HEK293 (cell line): ENCODE data around the gene LMTK2.

ENCODE experiments used
- CTCF ChIA-PET: fragments of 350-600 bp; formaldehyde crosslinking; extraction: SDS; loops from one replicate; lab custom pipeline; 2021; ENCODE audit warnings: antibody characterized with exemption; lab: Yijun Ruan, JAX
- POLR2A ChIA-PET: fragments of 300-600 bp; formaldehyde crosslinking; extraction: SDS; loops from one replicate; lab custom pipeline; 2020; ENCODE audit warnings: antibody characterized with exemption, inconsistent platforms; lab: Yijun Ruan, JAX
- H3K27ac ChIP-seq: fragments of 200-500 bp; sonication (Bioruptor generic); 2 replicates; pipeline ENCODE4 v1.5.1; 2014; ENCODE audit warnings: low read depth, low read length, control low read depth, inconsistent platforms; ENCODE audit errors: extremely low read depth
- H3K36me3 ChIP-seq, 2 experiments: fragments of 200-500 bp in 1 of 2; sonication (Bioruptor generic) in 1 of 2; 1 replicate in 1 of 2; 2 replicates in 1 of 2; pipeline ENCODE4 v1.5.1; 2014 to 2017; ENCODE audit warnings: inconsistent platforms in 2 of 2, low read length in 2 of 2; ENCODE audit not compliant: control insufficient read depth in 2 of 2, insufficient read depth in 1 of 2
- H3K4me1 ChIP-seq: fragments of 200-500 bp; sonication (Bioruptor generic); 2 replicates; pipeline ENCODE4 v1.5.1; 2014; ENCODE audit warnings: mild to moderate bottlenecking, low read length, inconsistent platforms; ENCODE audit not compliant: control insufficient read depth, insufficient read depth
- H3K4me3 ChIP-seq: 2 replicates; pipeline ENCODE4 v1.5.1; 2011; ENCODE audit warnings: low read depth, mild to moderate bottlenecking, control low read depth, low read length, moderate library complexity
- H3K9me3 ChIP-seq: fragments of 200-500 bp; sonication (Bioruptor generic); 2 replicates; pipeline ENCODE4 v1.5.1; 2014; ENCODE audit warnings: low read depth, low read length, inconsistent platforms; ENCODE audit not compliant: control insufficient read depth, insufficient read depth
- ATF2 ChIP-seq: fragments of 450-650 bp; formaldehyde crosslinking; IDR thresholded peaks from 2 replicates; pipeline ENCODE4 v1.5.1; 2016; ENCODE audit warnings: missing biosample characterization, missing genetic modification characterization, low read depth
- BCL11A ChIP-seq: fragments of 450-650 bp; formaldehyde crosslinking; IDR thresholded peaks from 2 replicates; pipeline ENCODE4 v1.5.1; 2016; ENCODE audit warnings: low read depth, missing biosample characterization, missing genetic modification characterization
- BCL11B ChIP-seq: fragments of 450-650 bp; formaldehyde crosslinking; IDR thresholded peaks from 2 replicates; pipeline ENCODE4 v1.5.1; 2016; ENCODE audit warnings: low read depth, missing biosample characterization, missing genetic modification characterization
- CTCF ChIP-seq: fragments of 450-650 bp; formaldehyde crosslinking; IDR thresholded peaks from 2 replicates; pipeline ENCODE4 v1.5.1; 2016; ENCODE audit warnings: missing biosample characterization, missing genetic modification characterization
- ELK4 ChIP-seq: IDR thresholded peaks from 2 replicates; pipeline ENCODE4 v1.6.1; 2011; ENCODE audit warnings: mild to moderate bottlenecking, low read depth, low read length, borderline replicate concordance
- FEZF1 ChIP-seq: fragments of 450-650 bp; formaldehyde crosslinking; IDR thresholded peaks from 2 replicates; pipeline ENCODE4 v1.5.1; 2016; ENCODE audit warnings: missing biosample characterization, missing genetic modification characterization
- KLF8 ChIP-seq: fragments of 450-650 bp; formaldehyde crosslinking; IDR thresholded peaks from 2 replicates; pipeline ENCODE4 v1.5.1; 2016; ENCODE audit warnings: missing biosample characterization, missing genetic modification characterization
- PRDM1 ChIP-seq: fragments of 450-650 bp; formaldehyde crosslinking; IDR thresholded peaks from 2 replicates; pipeline ENCODE4; 2016; ENCODE audit warnings: missing biosample characterization, missing genetic modification characterization
- SCRT1 ChIP-seq: fragments of 450-650 bp; formaldehyde crosslinking; IDR thresholded peaks from 2 replicates; pipeline ENCODE4 v1.5.1; 2016; ENCODE audit warnings: missing biosample characterization, missing genetic modification characterization, borderline replicate concordance
- SCRT2 ChIP-seq: fragments of 450-650 bp; formaldehyde crosslinking; IDR thresholded peaks from 2 replicates; pipeline ENCODE4 v1.5.1; 2016; ENCODE audit warnings: missing biosample characterization, missing genetic modification characterization
- SP7 ChIP-seq: fragments of 450-650 bp; formaldehyde crosslinking; IDR thresholded peaks from 2 replicates; pipeline ENCODE4 v1.5.1; 2016; ENCODE audit warnings: missing biosample characterization, missing genetic modification characterization
- ZBTB48 ChIP-seq: fragments of 450-650 bp; formaldehyde crosslinking; IDR thresholded peaks from 2 replicates; pipeline ENCODE4 v1.5.1; 2016; ENCODE audit warnings: missing biosample characterization, missing genetic modification characterization
- ZBTB7A ChIP-seq: fragments of 450-650 bp; formaldehyde crosslinking; IDR thresholded peaks from 2 replicates; pipeline ENCODE4 v1.5.1; 2016; ENCODE audit warnings: low read depth, missing biosample characterization, missing genetic modification characterization
- ZEB2 ChIP-seq: fragments of 450-650 bp; formaldehyde crosslinking; IDR thresholded peaks from 2 replicates; pipeline ENCODE4 v1.5.1; 2016; ENCODE audit warnings: missing biosample characterization, missing genetic modification characterization
- ZFHX2 ChIP-seq: fragments of 450-650 bp; formaldehyde crosslinking; conservative IDR thresholded peaks from 2 replicates; pipeline ENCODE4 v1.5.1; 2016; ENCODE audit warnings: missing biosample characterization, missing genetic modification characterization
- ZNF114 ChIP-seq: fragments of 450-650 bp; formaldehyde crosslinking; IDR thresholded peaks from 2 replicates; pipeline ENCODE4 v1.5.0; 2017; ENCODE audit warnings: missing biosample characterization, missing genetic modification characterization
- ZNF214 ChIP-seq: fragments of 450-650 bp; formaldehyde crosslinking; IDR thresholded peaks from 2 replicates; pipeline ENCODE4 v1.5.1; 2017; ENCODE audit warnings: missing biosample characterization, mild to moderate bottlenecking, missing genetic modification characterization, borderline replicate concordance
- ZNF221 ChIP-seq: fragments of 450-650 bp; formaldehyde crosslinking; IDR thresholded peaks from 2 replicates; pipeline ENCODE4 v1.5.1; 2017; ENCODE audit warnings: missing biosample characterization, missing genetic modification characterization, borderline replicate concordance
- ZNF26 ChIP-seq: fragments of 450-650 bp; formaldehyde crosslinking; IDR thresholded peaks from 2 replicates; pipeline ENCODE4 v1.5.1; 2016; ENCODE audit warnings: missing biosample characterization, missing genetic modification characterization
- ZNF433 ChIP-seq: fragments of 450-650 bp; formaldehyde crosslinking; IDR thresholded peaks from 2 replicates; pipeline ENCODE4 v1.5.1; 2016; ENCODE audit warnings: missing biosample characterization, missing genetic modification characterization, low read depth
- ZNF473 ChIP-seq: fragments of 450-650 bp; formaldehyde crosslinking; IDR thresholded peaks from 2 replicates; pipeline ENCODE4 v1.5.1; 2017; ENCODE audit warnings: missing biosample characterization, missing genetic modification characterization
- ZNF560 ChIP-seq: fragments of 450-650 bp; formaldehyde crosslinking; IDR thresholded peaks from 2 replicates; pipeline ENCODE4 v1.5.1; 2017; ENCODE audit warnings: missing biosample characterization, missing genetic modification characterization, borderline replicate concordance
- ZNF610 ChIP-seq: fragments of 450-650 bp; formaldehyde crosslinking; IDR thresholded peaks from 2 replicates; pipeline ENCODE4 v1.5.1; 2016; ENCODE audit warnings: missing biosample characterization, missing genetic modification characterization, borderline replicate concordance
- ZNF654 ChIP-seq: fragments of 450-650 bp; formaldehyde crosslinking; IDR thresholded peaks from 2 replicates; pipeline ENCODE4 v1.5.1; 2016; ENCODE audit warnings: low read depth, missing biosample characterization, missing genetic modification characterization
- ZNF660 ChIP-seq: fragments of 450-650 bp; IDR thresholded peaks from 2 replicates; pipeline ENCODE4 v1.5.1; 2018; ENCODE audit warnings: missing biosample characterization, mild to moderate bottlenecking, missing genetic modification characterization
- ZNF677 ChIP-seq: fragments of 450-650 bp; IDR thresholded peaks from 2 replicates; pipeline ENCODE4 v1.5.0; 2018; ENCODE audit warnings: missing biosample characterization, mild to moderate bottlenecking, missing genetic modification characterization, moderate library complexity
- ZSCAN30 ChIP-seq: fragments of 450-650 bp; IDR thresholded peaks from 2 replicates; pipeline ENCODE4 v1.5.1; 2018; ENCODE audit warnings: missing biosample characterization, mild to moderate bottlenecking, missing genetic modification characterization, moderate library complexity
- ZXDB ChIP-seq: fragments of 450-650 bp; formaldehyde crosslinking; IDR thresholded peaks from 2 replicates; pipeline ENCODE4 v1.5.1; 2016; ENCODE audit warnings: missing biosample characterization, missing genetic modification characterization

Gene LMTK2

GRCh38 chr7:98167653-98168052, 61.0 kb downstream of the LMTK2 start:
- Histone ChIP-seq H3K36me3 (peaks cover 0 to 8% of the 10 kb centered on the region in 2 experiments; a peak in 2 of 3 replicates), H3K9me3 (no peaks in the 10 kb centered on the region)
- TF ChIP-seq ZNF560 (tag by site-specific recombination) (no peak), BCL11B (no peak), FEZF1 (tag by site-specific recombination) (no peak), ZNF433 (no peak), ZNF677 (no peak)
- TF ChIP-seq, all 188 proteins: peak for 0
- ChIA-PET POLR2A (no interaction called here), CTCF (interaction anchor here (0.6 to 13.8 kb wide), 13 partner anchors 10 to 674 kb away, joined by 3 to 533 read pairs (median 9); partner anchors contain the start of gene LMTK2)
- Histone ChIP-seq H3K27ac (no peak overlapping the region), H3K4me1 (no peaks in the 10 kb centered on the region), H3K4me3 (no peak overlapping the region)

- ChIA-PET CTCF (interaction anchor here (0.6 to 13.8 kb wide), 54 partner anchors 9 to 1051 kb away, joined by 3 to 533 read pairs (median 4); partner anchors contain the start of genes BHLHA15, LMTK2 and SDHAF3), POLR2A (no interaction called here)
- no peak overlapping the region for H3K4me3 ChIP-seq
- no peaks in the 10 kb centered on the region for H3K9me3 ChIP-seq
- no peaks in the 10 kb centered on the region for H3K4me1 ChIP-seq
- peaks cover 6 to 12% of the 10 kb centered on the region in 2 experiments; a peak in 2 of 3 replicates for H3K36me3 ChIP-seq
- H3K27ac ChIP-seq: no peak overlapping the region
- no peak for TF ChIP-seq ZNF114 (tag by site-specific recombination)
- no peak for TF ChIP-seq ZBTB48 (tag by site-specific recombination)
- peak; percentile 80 for TF ChIP-seq ZEB2
- no peak for TF ChIP-seq PRDM1 (tag by site-specific recombination)
- TF ChIP-seq SP7: 0 out of 2 replicates have a peak, but pooled peaks have one; percentile 25
- TF ChIP-seq ZBTB7A: no peak
- TF ChIP-seq ZSCAN30 (tag by site-specific recombination): no peak
- peak; percentile 85 for TF ChIP-seq SCRT1 (tag by site-specific recombination)
- TF ChIP-seq BCL11A: no peak
- TF ChIP-seq ZNF26 (tag by site-specific recombination): no peak
- TF ChIP-seq ELK4: no peak
- 0 out of 2 replicates have a peak, but pooled peaks have one; percentile 12 for TF ChIP-seq ZFHX2 (tag by site-specific recombination)
- peak; percentile 97 for TF ChIP-seq ZNF654 (tag by site-specific recombination)
- TF ChIP-seq SCRT2: peak; percentile 97
- no peak for TF ChIP-seq ATF2
- TF ChIP-seq CTCF (tag by site-specific recombination): peak; percentile 40; the same call in 1 of the 2 replicates
- no peak for TF ChIP-seq ZNF560 (tag by site-specific recombination)
- TF ChIP-seq ZNF610: peak; percentile 58; the same call in 1 of the 2 replicates
- no peak for TF ChIP-seq BCL11B
- TF ChIP-seq ZNF473 (tag by site-specific recombination): no peak
- no peak for TF ChIP-seq ZNF214 (tag by site-specific recombination)
- TF ChIP-seq ZNF660 (tag by site-specific recombination): 0 out of 2 replicates have a peak, but pooled peaks have one; percentile 36
- TF ChIP-seq KLF8 (tag by site-specific recombination): 0 out of 2 replicates have a peak, but pooled peaks have one; percentile 38
- no peak for TF ChIP-seq ZNF221 (tag by site-specific recombination)
- TF ChIP-seq ZXDB (tag by site-specific recombination): no peak
These were observed 61.7 kb downstream of the LMTK2 start for GRCh38 chr7:98168181-98168903.
